Ascending aorta (tissue), 2 donors: ENCODE measurements around the gene NOTCH4. TPM values are rescaled to one million over a fixed set of nuclear protein-coding genes. Genes with fewer than 3 reads are reported as not detected.

Experiments
- DNase-seq, 2 donors: peaks; one replicate each; pipeline ENCODE4 v3.0.0-alpha.2; 2019; ENCODE audit warnings: low spot score in 2 of 2
- H3K27ac ChIP-seq, 2 donors: fragments of 200-600 bp; sonication (generic); one replicate each; pipeline ENCODE4 v1.5.1; 2016 to 2017; ENCODE audit warnings: mild to moderate bottlenecking in 1 of 2
- H3K27me3 ChIP-seq: fragments of 200-600 bp; sonication (generic); one replicate; pipeline ENCODE4 v1.5.1; 2017
- H3K36me3 ChIP-seq, 2 donors: fragments of 200-600 bp; sonication (generic); one replicate each; pipeline ENCODE4 v1.5.1; 2016
- H3K4me1 ChIP-seq, 2 donors: fragments of 200-600 bp; sonication (generic); one replicate each; pipeline ENCODE4 v1.5.1; 2016 to 2017; ENCODE audit warnings: mild to moderate bottlenecking in 1 of 2
- H3K4me3 ChIP-seq, 2 donors: fragments of 200-600 bp; sonication (generic); one replicate each; pipeline ENCODE4 v1.5.1; 2016 to 2017; ENCODE audit warnings: mild to moderate bottlenecking in 1 of 2
- H3K9me3 ChIP-seq, 2 donors: fragments of 200-600 bp; sonication (generic); one replicate each; pipeline ENCODE4 v1.5.1; 2016
- intact Hi-C: fragments of 100-400 bp; cut with DNase I; formaldehyde crosslinking; loops from one replicate; pipeline ENCODE4 v1.15.1; 2023
- total RNA-seq: library from RNA; depleted of rRNA; stranded (reverse); fragments of >200 nt; gene quantifications from one replicate; pipeline ENCODE4 v1.1.0, GENCODE V29; 2016
- TF ChIP-seq, protein P1 (sequence below), 3 experiments: fragments of 200-600 bp in 2 of 3; fragments of 450-650 bp in 1 of 3; sonication (generic) in 2 of 3; IDR thresholded peaks; one replicate each; pipeline ENCODE4 v1.5.1; 2016 to 2019; ENCODE audit warnings: antibody characterized with exemption in 3 of 3, mild to moderate bottlenecking in 1 of 3, moderate library complexity in 1 of 3

NOTCH4 gene
- total RNA-seq, 1 donor from 2014 or later: 198 TPM

DNA sequence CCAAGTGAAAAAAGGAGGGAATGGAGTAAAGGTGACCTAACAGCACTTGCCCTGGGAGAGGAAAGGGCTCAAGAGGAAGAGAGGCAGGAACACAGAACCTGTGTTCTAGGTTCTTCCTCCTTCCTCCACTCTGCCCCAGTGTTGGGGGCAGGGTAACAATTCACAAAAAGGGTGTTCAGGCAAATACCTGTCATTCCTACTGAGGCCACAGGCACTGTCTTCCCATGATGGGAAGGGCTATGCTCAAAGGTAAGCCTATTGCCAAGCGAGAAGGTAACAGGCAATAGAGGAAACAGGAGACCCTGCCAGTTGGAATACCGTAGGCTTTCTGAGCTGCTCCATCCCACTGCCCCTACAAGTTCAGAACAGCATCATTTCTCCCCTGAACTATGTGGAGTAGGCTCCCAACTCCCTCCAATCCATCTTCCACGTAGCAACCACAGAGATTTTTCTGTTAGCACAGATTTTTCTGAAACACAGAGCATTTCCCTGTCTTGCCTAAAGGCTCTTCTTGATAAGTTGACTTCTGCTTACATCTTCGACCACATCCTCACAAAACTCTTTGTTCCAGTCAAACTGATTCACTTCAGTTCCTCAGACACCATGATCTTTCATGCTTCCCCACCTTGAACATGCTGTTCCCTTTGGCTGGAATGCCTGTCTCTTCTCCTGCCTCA is 50.7 kb downstream of the NOTCH4 start:
- Histone ChIP-seq H3K27me3 (no peaks in the 10 kb centered on the region), H3K36me3 (peaks cover 11 to 29% of the 10 kb centered on the region in 2 donors), H3K9me3 (no peaks in the 10 kb centered on the region), H3K4me3 (no peak overlapping the region), H3K27ac (no peak overlapping the region), H3K4me1 (peaks cover 6 to 16% of the 10 kb centered on the region in 2 donors)
- TF ChIP-seq, protein P1, sequence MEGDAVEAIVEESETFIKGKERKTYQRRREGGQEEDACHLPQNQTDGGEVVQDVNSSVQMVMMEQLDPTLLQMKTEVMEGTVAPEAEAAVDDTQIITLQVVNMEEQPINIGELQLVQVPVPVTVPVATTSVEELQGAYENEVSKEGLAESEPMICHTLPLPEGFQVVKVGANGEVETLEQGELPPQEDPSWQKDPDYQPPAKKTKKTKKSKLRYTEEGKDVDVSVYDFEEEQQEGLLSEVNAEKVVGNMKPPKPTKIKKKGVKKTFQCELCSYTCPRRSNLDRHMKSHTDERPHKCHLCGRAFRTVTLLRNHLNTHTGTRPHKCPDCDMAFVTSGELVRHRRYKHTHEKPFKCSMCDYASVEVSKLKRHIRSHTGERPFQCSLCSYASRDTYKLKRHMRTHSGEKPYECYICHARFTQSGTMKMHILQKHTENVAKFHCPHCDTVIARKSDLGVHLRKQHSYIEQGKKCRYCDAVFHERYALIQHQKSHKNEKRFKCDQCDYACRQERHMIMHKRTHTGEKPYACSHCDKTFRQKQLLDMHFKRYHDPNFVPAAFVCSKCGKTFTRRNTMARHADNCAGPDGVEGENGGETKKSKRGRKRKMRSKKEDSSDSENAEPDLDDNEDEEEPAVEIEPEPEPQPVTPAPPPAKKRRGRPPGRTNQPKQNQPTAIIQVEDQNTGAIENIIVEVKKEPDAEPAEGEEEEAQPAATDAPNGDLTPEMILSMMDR (IDR thresholded peaks at IDR 0.05): no peak
- DNase-seq: no peak
- intact Hi-C loops: loop anchor here (10.0 kb wide), 2 partner anchors 198 to 508 kb away; partner anchors contain the start of genes C6orf47, CSNK2B, DXO and GPANK1

DNA sequence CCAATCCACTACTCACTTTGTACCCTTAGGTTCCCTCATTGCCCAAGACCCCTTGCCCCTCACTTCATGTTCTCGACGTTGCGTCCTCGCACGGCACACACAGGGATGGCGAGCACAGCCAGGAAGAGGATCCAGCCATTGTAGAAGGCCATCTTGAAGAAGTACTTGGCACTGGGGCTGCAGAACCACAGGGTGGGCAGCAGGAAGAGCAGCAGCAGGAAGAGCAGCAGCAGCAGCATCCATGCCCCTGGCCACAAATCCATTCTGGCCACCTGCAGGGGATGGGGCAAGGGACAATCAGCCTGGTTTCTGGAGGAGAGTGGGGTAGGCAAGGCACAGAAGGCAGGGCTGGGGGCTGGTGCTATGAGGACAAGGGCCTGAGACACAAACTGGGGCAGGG is 52.6 kb downstream of the NOTCH4 start:
- peaks cover 31 to 47% of the 10 kb centered on the region in 2 donors for H3K36me3 ChIP-seq
- H3K4me1 ChIP-seq: peaks cover 6 to 10% of the 10 kb centered on the region in 2 donors
- H3K27ac ChIP-seq: no peak overlapping the region
- H3K27me3 ChIP-seq: no peaks in the 10 kb centered on the region
- intact Hi-C loops: loop anchor here (10.0 kb wide), 2 partner anchors 196 to 506 kb away; partner anchors contain the start of genes C6orf47, CSNK2B, DXO and GPANK1
- no peak overlapping the region for H3K4me3 ChIP-seq
- TF ChIP-seq, protein P1 (IDR thresholded peaks at IDR 0.05): no peak
- H3K9me3 ChIP-seq: no peaks in the 10 kb centered on the region
- no peak for DNase-seq

DNA sequence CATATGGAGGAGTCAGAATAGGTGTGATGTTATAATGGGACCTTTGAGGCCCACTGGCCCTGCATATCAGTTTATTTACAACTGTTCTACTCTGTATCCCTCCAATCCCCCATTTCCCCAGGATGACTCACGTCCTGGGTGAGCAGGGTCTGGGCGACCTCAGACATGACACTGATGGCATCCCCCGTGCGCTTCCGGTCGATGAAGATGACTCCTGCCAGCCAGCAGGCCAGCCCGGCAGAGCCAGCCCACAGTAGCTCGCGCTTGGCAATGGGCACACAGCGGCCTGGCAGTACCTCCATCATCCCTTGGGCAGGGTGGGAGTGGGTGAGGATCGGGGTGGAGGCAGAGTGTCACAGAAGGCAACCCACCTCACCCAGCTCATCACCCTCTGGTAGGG is 53.6 kb downstream of the NOTCH4 start:
- Histone ChIP-seq H3K27ac (no peak overlapping the region), H3K4me1 (peaks cover 3 to 8% of the 10 kb centered on the region in 2 donors), H3K27me3 (no peaks in the 10 kb centered on the region), H3K4me3 (no peak overlapping the region), H3K36me3 (peaks cover 33 to 53% of the 10 kb centered on the region in 2 donors), H3K9me3 (no peaks in the 10 kb centered on the region)
- intact Hi-C loops: loop anchor here (10.0 kb wide), 2 partner anchors 195 to 505 kb away; partner anchors contain the start of genes C6orf47, CSNK2B, DXO and GPANK1
- TF ChIP-seq, protein P1 (IDR thresholded peaks at IDR 0.05): no peak
- DNase-seq: no peak

DNA sequence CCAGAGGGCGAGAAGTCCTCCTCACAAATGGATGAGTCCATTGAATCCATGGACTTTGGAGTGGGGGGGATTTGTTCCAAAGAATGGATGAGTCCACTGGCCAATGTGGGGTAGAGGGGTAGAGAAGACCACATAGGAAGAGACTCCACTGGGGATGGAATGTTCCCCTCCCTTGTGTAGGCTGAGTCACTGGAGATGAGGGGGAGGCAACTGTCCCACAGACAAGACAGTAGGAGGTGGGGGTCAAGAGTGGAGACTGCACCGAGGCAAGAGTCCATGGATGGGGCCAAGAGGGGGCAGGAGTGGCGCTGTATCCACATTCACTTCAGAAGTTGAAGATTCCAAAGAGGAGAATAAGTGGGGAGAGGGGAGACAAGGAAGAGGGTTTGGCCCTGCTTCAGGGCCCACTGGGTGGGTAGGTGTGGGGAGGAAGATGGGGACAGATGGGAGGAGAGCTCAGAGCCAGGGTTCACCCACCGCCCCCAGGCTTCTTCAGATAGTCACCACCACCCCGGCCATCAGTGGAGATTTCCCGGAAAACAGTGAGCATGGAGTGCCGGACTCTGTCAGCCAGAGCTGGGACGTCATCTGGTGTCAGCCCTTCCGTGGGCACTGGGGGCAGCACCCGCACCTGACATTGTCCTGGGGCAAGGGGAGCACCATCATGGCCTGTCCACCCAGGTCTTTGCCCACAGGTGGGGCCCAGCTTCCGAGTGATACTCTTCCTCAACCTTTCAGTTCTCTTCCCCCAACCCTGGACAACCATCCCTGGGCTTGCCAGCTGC is 54.9 kb downstream of the NOTCH4 start:
- TF ChIP-seq, protein P1 (IDR thresholded peaks at IDR 0.05): no peak
- Histone ChIP-seq H3K4me1 (no peaks in the 10 kb centered on the region), H3K27me3 (no peaks in the 10 kb centered on the region), H3K9me3 (no peaks in the 10 kb centered on the region), H3K4me3 (no peak overlapping the region), H3K27ac (no peak overlapping the region), H3K36me3 (peaks cover 38 to 59% of the 10 kb centered on the region in 2 donors)
- DNase-seq: no peak
- intact Hi-C loops: no loop called here

DNA sequence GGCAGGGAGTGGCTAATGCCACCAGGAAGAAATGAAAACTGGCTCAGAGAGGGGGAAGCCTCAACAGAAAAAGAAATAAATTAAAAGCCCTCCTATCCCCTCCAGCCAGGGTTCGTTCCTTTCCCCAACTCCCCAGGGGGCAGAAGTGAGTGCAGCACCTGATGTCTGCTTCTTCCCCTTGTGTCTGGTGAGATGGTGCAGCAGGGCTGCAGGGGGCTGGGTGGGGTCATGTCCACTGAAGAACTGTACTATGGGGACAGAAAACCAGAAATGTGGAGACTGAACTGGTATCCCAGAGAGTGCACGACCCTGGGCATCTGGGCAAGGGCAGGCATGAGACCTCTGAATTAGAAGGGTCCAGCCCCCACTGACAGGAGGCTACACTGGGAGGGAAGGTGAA is 55.5 kb downstream of the NOTCH4 start:
- H3K27me3 ChIP-seq: no peaks in the 10 kb centered on the region
- H3K9me3 ChIP-seq: no peaks in the 10 kb centered on the region
- no peak overlapping the region for H3K27ac ChIP-seq
- peaks cover 41 to 64% of the 10 kb centered on the region in 2 donors for H3K36me3 ChIP-seq
- no peak overlapping the region for H3K4me3 ChIP-seq
- no peak for DNase-seq
- intact Hi-C loops: no loop called here
- no peaks in the 10 kb centered on the region for H3K4me1 ChIP-seq
- TF ChIP-seq, protein P1 (IDR thresholded peaks at IDR 0.05): no peak
